Measurements from ENCODE around the gene KDM8.

DNA sequence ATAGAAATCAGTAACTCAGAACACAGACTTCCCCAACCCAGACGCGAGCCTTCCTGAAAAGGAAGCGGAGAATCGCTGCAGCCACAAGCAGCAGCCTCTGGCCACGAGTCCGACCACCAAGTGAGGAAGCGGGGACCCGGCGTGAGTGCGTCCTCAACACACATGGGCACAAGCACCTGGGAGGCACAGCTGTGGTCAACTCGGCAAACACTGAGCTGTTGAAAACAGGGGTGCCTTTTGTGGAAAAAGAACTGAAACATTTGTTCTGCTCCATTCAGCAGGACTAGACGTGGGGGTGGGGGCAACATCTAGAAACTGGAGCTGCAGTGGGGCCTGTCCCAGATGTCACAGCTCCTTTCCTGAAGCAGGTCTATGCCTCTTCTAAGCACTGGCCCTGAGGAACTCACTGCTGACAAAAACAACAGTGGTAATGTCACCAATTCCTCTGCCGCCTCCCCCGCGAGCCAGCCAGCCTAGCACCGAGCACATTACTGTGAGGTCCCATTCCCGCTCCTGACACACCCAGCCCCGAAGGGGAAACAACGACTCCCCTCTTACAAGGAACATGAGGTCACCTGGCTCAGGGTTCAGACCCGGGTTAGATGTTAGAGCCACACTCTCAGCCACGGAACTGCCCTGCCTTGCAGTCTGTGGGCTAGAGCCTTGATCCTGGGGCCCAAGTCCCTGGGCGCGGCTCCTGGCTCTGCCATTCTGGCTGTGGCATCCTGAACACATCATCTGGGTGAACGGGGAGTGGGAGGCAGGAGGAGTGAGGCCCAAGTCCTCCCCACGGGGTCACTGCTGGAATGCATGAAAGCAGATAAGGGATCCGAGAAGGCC, 29.0 kb downstream of the KDM8 start:
- TF ChIP-seq CTCF (IDR thresholded peaks at IDR 0.05) (no peak), ZFX (IDR thresholded peaks at IDR 0.05; ENCODE audit: borderline replicate concordance) (no peak)

All from 22Rv1 (cell line).